ENCODE results near the gene CDT1. TPM values are rescaled to one million over a fixed set of nuclear protein-coding genes. Genes with fewer than 3 reads are reported as not detected.

CDT1 gene
- total RNA-seq, 1 donor from 2014 or later = 25.3 TPM

DNA sequence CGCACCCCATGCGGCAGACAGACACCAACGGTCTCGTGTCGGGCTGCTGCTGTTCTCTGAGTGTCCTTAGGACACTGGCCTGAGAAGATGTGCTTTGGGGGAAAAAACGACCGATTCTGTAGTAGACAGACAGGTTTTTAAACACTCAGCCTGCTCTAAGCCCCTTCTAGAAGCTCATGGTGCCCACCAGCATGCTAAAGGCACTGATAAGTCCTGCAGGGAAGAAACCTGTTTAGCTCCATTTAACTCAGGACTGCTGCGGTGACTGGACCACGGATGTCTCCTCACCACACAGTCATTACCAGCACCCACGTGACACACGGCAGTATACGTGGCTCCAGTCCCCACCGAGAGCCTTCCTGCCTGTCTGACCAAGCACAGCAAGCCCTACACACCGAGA lies 27.2 kb downstream of the CDT1 start:
- no peak for DNase-seq (ENCODE audit: low spot score, unreplicated experiment)
- Mint-ChIP-seq H3K4me3 (ENCODE audit: low read depth) (no peak overlapping the region), H3K4me1 (ENCODE audit: low read depth) (no peaks in the 10 kb centered on the region), H3K9me3 (ENCODE audit: low read depth) (no peaks in the 10 kb centered on the region), H3K36me3 (ENCODE audit: insufficient read depth) (no peaks in the 10 kb centered on the region), H3K27ac (no peak overlapping the region), H3K27me3 (no peaks in the 10 kb centered on the region)
- TF ChIP-seq, protein P1, sequence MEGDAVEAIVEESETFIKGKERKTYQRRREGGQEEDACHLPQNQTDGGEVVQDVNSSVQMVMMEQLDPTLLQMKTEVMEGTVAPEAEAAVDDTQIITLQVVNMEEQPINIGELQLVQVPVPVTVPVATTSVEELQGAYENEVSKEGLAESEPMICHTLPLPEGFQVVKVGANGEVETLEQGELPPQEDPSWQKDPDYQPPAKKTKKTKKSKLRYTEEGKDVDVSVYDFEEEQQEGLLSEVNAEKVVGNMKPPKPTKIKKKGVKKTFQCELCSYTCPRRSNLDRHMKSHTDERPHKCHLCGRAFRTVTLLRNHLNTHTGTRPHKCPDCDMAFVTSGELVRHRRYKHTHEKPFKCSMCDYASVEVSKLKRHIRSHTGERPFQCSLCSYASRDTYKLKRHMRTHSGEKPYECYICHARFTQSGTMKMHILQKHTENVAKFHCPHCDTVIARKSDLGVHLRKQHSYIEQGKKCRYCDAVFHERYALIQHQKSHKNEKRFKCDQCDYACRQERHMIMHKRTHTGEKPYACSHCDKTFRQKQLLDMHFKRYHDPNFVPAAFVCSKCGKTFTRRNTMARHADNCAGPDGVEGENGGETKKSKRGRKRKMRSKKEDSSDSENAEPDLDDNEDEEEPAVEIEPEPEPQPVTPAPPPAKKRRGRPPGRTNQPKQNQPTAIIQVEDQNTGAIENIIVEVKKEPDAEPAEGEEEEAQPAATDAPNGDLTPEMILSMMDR (IDR thresholded peaks at IDR 0.05; ENCODE audit: unreplicated experiment) = no peak

DNA sequence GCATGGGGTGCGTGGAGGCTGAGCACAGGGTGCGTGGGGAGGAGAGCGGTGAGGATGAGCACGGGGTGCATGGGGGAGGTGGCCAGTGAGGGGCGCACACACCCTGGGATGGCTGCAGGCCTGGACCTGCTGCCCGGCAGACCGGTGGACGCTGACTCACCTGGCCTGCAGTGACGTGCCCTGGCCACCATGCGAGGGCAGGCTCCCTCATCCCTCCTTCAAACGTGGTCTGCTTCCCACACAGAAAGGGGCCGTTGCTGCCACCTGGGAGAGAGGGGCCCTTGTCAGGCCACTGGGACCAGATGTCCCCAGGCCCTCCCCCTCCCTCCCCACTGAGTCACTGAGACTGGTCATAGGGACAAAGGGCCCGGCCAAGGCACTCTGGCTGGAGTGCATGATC lies 28.2 kb downstream of the CDT1 start:
- Mint-ChIP-seq H3K4me1 (ENCODE audit: low read depth) (no peaks in the 10 kb centered on the region), H3K27me3 (no peaks in the 10 kb centered on the region), H3K36me3 (ENCODE audit: insufficient read depth) (no peaks in the 10 kb centered on the region), H3K4me3 (ENCODE audit: low read depth) (no peak overlapping the region), H3K27ac (no peak overlapping the region), H3K9me3 (ENCODE audit: low read depth) (no peaks in the 10 kb centered on the region)
- no peak for DNase-seq (ENCODE audit: low spot score, unreplicated experiment)
- TF ChIP-seq, protein P1 (IDR thresholded peaks at IDR 0.05; ENCODE audit: unreplicated experiment) = peak; percentile 23

DNA sequence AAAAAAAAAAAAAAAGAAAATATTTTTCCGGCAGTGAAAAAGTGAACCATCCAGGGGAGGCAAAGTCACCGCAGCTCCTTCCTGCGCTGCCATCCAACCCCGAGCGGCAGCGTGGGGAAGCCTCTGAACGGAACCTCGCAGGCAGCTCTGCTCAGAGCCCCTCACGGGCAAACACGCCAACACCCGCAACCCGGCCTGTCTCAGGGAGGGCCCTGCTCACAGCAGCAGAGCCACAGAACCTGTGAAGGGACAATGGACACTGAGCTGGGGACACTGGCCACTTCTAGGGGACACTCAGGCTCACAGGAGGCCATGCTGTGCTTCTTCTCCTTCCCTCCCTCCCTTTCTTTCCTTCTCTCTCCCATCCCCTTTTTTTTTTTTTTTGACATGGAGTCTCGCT lies 29.5 kb downstream of the CDT1 start:
- TF ChIP-seq, protein P1 (IDR thresholded peaks at IDR 0.05; ENCODE audit: unreplicated experiment) = no peak
- Mint-ChIP-seq H3K36me3 (ENCODE audit: insufficient read depth) (no peaks in the 10 kb centered on the region), H3K27ac (no peak overlapping the region), H3K4me1 (ENCODE audit: low read depth) (no peaks in the 10 kb centered on the region), H3K4me3 (ENCODE audit: low read depth) (no peak overlapping the region), H3K27me3 (no peaks in the 10 kb centered on the region), H3K9me3 (ENCODE audit: low read depth) (no peaks in the 10 kb centered on the region)
- DNase-seq (ENCODE audit: low spot score, unreplicated experiment) = no peak

DNA sequence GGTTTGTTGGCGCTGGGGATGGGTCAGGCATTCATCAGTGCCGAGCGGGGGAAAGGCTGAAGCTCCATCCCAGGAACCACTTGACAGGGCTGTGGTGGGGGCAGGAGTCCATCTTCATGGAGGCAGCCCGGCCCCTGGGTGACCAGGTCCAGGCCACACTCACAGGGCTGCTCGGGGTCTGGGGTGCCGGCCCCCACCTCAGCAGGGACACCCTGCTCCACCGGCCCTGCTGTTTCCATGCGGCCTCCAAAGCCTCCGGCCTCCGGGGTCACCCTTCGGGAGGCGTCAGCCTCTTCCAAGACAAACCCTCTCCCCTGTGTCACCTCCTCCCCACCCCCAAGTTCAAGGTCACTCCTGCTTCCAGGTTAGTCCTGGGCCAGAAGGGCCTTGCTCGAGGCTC lies 31.1 kb downstream of the CDT1 start:
- Mint-ChIP-seq H3K9me3 (ENCODE audit: low read depth) (no peaks in the 10 kb centered on the region), H3K4me3 (ENCODE audit: low read depth) (no peak overlapping the region), H3K27ac (no peak overlapping the region), H3K4me1 (ENCODE audit: low read depth) (no peaks in the 10 kb centered on the region), H3K27me3 (no peaks in the 10 kb centered on the region), H3K36me3 (ENCODE audit: insufficient read depth) (no peaks in the 10 kb centered on the region)
- DNase-seq (ENCODE audit: low spot score, unreplicated experiment) = no peak
- TF ChIP-seq, protein P1 (IDR thresholded peaks at IDR 0.05; ENCODE audit: unreplicated experiment) = no peak

DNA sequence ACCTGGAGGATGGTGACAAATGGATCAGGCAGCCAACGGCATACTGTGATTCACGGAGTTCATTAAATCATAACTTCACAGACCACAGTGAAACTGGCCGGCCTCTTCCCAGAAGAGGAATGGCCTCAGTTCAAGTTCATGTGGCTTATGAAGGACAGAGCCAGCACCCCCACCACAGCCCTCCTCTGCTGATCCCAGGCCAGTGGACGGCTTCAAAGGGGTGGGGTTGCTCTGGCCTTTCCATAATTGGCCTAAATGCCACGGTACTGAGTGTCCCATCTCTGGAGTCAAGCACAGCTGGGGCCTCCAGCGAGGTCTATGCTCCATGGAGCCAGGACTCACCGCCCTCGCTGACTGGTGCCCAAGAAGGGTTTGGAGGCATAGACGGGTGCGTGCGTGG lies 31.8 kb downstream of the CDT1 start:
- DNase-seq (ENCODE audit: low spot score, unreplicated experiment) = no peak
- TF ChIP-seq, protein P1 (IDR thresholded peaks at IDR 0.05; ENCODE audit: unreplicated experiment) = no peak
- Mint-ChIP-seq H3K4me1 (ENCODE audit: low read depth) (no peaks in the 10 kb centered on the region), H3K4me3 (ENCODE audit: low read depth) (no peak overlapping the region), H3K27me3 (no peaks in the 10 kb centered on the region), H3K9me3 (ENCODE audit: low read depth) (no peaks in the 10 kb centered on the region), H3K27ac (no peak overlapping the region), H3K36me3 (ENCODE audit: insufficient read depth) (no peaks in the 10 kb centered on the region)
